T-helper 2 cell treated with Interferon-gamma antibody and Interleukin-4, amounts not matched to agents 100 ng/mL and 5 ng/mL, for 36 hours (primary cell): ENCODE results near the gene HOXC12. TPM values are rescaled to one million over a fixed set of nuclear protein-coding genes. Genes with fewer than 3 reads are reported as not detected.

Source experiments
- intact Hi-C: fragments of 100-400 bp; cut with micrococcal nuclease; formaldehyde crosslinking; loops from one replicate; pipeline ENCODE4 v1.15.1; 2023
- total RNA-seq: library from RNA; stranded (reverse); gene quantifications from 2 replicates; pipeline ENCODE4 v1.2.3, GENCODE V29; 2022

The HOXC12 gene
- total RNA-seq, 1 donor from 2014 or later: not detected

DNA sequence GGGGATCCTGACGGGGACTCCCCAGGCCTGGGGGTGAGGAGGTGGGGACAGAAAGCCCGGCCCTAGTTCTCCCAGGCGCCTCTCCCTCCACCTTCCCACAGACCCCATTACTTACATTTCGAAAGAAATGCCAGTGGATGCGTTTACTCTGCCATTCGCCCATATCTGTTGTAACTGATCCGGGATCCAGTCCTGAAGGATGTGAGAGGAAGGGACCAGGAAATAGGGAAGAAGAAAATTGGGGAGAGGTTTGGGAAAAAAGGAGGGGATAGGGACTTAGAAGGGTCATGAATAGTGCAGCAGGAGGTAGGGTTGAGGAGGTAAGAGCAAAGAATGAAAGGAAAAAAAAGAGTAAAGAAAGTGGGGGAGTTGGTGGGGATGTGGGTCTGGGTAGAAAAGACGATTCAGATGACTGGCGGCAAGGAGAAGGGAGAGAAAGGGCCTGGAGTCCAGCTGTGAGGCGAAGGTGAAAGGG, 1.1 kb downstream of the HOXC12 start:
- intact Hi-C loops: no loop called here

DNA sequence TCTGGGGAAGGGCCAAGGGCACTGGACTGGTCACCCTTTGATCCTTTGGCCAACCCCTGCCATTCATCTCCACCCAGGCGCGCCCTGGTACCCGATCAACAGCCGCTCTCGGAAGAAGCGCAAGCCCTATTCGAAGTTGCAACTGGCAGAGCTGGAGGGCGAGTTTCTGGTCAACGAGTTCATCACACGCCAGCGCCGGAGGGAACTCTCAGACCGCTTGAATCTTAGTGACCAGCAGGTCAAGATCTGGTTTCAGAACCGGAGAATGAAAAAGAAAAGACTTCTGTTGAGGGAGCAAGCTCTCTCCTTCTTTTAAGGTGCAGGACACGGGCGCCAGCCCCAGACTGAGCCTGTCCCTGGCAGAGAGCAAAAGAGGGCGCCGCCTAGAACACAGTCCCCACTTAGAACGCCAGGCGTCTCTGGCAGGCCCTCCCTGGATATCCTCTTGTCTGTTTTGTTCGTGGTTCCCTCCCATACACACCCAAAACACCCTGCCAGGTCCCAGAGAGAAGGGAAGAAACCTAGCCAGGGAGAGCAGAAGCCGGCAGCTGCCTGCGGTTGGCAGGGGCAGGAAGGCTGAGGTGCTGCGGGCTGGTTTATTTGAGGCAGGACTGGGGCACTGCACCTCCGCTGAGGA, 1.7 kb downstream of the HOXC12 start:
- intact Hi-C loops: no loop called here

DNA sequence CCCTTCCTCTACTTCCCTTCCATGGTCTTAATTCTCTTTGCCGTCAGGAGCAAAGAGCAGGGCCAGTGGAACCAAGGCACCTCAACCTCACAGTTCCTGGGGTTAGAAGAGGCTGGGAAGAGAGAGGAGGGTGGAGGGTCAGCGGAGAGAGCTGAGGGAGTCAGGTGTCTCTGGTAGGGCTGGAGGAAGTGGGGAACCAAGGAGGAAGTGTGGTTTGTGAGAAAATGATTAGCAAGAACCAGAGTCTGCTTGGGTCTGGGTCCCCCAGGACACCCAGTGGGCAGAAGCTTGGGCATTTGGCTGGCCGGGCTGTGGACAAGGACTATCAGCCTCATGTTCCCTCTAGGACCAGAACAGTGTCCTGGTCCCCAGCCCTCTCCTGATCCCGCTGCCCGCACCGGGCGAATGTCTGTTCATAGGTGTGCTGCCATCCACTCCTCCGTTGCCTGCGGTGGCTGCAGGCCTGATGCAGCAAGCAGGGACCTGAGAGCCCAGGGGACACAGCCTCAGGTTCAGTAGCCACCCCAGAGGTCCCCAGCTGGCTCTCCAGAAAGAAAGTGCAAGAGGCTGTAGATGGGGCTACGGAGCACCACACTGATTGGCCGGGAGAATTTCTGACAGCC, 2.3 kb downstream of the HOXC12 start:
- intact Hi-C loops: no loop called here

DNA sequence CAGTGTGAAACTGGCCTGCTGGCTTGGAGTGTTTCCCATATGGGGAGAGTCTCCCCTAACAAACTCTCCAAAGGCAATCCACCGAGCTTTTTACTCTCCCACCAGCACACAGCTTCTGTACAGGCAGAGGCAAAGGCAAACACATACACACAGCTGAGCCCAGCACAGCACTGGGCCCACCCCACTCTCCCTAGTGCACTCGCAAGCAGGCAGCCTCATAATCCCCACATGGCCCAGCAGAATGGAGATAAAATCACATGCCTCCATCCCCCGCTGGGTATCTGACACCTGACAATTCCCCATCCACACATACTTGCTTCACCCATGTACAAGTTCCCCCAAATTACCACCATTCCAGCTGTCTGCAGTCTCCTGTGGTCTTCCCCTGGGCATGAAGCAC, 3.4 kb downstream of the HOXC12 start:
- intact Hi-C loops: no loop called here

DNA sequence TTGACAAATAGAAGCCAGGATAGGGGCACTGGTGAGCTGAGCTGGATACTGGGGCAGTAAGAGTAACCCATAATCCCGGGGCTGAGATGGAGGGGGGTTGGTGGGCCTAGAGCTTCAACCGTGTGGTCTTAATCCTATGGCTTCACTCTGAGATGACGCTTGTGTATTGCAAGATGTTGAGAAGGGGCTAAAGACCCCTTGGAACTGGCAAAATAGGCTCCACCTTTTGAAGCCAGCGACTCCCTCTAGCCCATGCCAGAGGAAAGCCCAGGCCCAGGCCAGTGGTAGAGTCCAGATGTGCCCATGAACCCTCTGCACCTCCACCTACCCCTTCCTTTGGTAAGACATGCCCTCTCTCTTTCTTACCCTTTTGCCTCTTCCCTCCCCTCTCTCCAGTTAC, 4.6 kb downstream of the HOXC12 start:
- intact Hi-C loops: no loop called here

DNA sequence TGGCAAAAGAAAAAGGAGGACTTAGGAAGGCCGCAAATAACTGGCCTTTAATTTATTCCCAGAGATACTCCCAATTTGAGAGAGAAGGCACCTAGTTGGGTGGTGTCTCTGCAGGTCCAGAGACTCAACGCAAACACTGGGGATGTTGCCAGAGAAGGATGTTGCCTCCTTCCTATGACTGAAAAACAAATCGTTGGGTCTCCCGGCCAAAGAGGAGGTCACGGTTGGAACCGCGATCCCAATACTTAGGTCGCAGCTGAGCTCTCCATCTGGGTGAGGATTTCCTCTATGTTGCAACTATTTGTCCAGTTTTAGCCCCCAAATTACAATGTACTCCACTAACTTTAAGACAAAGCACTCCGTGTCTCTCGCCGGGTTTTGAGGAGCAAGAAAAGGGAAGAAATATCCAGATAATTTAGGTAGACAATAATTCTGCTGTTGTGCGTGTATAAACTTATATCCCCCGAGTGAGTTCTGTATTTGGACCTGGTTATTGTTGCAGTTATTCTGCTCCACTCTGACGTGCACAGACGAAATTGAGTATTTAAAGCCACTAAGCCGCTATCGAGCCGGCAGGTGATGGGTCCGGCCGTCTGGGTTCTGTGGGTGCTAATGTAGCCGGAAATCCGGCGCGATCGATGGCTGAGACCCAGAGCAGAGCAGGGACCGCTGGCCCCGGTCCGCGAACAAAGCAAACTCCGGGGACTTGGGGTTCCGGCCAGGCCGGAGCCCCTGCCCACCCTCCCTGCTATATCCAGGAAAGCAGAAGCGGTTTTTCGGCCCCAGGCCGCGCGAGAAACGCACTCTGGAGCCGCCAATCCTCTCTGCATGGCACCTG, 5.7 kb downstream of the HOXC12 start:
- intact Hi-C loops: loop anchor here (5.0 kb wide), 1 partner anchor 92 kb away; the partner anchor contains the start of gene HOXC4

DNA sequence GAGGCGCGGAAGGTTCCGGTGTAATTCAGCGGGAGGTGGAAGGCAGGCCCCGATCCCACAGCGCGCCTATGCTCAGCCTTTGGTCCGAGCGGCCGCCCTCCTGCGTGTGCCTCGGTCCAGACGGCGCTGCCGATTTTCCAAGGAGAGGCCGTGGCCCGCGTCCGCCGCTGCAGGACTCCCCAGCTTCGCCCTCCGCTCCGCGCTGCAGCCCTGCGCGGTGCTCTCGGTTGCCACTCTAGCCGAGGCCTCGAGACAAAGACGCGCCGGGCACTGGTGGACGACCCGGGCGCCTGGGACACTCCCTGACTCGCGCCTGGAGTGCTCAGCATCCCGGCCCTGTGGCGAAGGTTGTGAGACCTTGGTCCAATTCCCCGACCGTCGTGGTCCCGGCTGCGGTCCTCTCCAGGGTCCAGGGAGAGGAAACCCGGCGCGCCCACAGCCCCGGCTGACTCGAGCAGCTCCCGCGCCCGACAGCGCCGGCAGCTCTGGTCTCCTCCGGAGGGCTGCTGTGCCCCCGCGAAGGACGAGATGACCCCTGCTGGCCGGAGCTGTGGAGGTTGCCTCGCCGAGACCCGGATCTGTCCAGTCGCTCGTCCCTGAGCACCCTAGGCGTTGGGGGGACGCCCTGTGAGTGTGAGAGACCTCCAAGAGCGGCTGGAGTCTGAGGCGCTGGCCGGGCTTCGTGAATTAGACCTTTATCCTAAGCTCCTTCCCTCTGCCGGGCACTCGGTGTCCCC, 6.5 kb downstream of the HOXC12 start:
- intact Hi-C loops: loop anchor here (5.0 kb wide), 1 partner anchor 91 kb away; the partner anchor contains the start of gene HOXC4

DNA sequence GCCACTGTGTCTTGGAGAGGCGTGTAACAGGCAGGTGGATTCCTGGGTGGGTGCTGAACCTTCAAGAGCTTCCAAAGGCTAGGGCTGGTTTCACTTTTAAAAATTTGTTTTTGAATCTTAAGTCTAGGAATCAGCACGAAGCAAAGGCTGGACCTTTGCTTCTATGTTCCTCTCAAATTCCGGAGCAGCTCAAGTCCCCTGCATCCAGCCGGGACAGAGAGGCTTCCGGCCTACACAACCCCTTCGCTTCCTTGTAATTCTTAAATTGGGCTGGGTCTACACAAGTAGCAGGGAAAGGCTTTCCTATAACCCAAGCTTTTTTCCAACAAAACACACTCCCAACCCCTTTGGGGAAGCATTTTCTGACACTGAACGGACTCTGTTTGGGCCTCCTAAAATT, 8.3 kb downstream of the HOXC12 start:
- intact Hi-C loops: loop anchor here (5.0 kb wide), 1 partner anchor 89 kb away; the partner anchor contains the start of gene HOXC4

DNA sequence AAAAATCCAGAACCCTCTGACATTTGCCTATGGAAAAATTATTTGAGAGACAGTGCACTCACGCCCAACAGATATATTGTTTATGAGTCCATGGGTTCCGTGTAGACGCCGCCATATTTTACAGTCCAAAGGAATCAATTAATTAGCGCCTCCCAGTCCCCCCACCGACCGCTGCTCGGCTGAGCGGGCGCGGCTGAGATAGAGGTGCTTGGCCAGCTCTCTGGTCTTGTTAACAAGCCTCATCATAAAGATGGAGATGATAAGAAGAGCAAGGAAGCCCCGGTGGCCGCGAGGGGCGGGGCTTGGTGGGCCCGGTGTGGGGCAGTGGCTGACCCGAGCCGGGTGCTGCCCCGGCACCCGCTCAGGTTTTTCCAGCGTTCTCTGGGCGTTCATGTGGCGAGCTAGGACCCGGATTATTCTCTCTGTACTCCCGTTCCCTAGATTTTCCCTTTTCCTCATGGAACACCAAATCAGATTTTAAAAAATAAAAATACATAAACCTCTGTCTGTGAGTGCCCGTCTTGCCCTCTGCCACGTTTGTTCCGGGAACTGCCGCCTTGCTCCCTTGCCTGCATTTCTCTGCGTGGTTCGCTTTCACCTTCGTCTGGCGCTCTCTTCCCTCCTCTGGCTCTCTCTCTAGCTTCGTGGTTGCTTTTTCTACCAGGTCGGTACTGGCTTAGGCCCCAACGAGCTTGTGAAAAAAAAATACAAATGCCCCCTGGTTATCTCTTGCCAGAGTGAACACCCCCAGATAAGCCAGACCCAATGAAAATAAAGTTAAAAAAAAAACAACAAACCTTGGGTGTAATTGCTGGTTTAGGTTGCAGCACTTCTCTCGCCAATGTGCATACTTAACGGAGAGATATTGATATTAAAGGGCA, 9.0 kb downstream of the HOXC12 start:
- intact Hi-C loops: loop anchor here (5.0 kb wide), 1 partner anchor 89 kb away; the partner anchor contains the start of gene HOXC4

DNA sequence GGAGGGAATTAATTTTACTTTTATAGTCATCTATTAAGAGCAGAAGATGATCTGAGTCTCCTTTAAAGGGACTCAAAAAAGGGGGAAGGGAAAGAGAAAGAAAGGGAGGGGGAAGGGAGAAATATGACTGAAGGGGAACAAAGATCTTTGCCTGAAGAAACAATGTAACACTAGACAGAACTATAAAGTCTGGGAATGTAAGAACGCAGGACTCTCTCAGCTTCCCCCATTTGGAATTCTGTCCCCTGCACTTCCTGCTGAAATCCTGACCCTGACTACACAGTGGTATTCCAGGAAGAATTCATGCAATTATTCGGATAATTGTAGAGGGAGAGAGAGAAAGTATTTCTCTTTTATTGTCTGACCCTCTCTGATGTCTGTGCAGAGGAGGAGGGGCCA, 9.6 kb downstream of the HOXC12 start:
- intact Hi-C loops: loop anchor here (5.0 kb wide), 1 partner anchor 88 kb away; the partner anchor contains the start of gene HOXC4

DNA sequence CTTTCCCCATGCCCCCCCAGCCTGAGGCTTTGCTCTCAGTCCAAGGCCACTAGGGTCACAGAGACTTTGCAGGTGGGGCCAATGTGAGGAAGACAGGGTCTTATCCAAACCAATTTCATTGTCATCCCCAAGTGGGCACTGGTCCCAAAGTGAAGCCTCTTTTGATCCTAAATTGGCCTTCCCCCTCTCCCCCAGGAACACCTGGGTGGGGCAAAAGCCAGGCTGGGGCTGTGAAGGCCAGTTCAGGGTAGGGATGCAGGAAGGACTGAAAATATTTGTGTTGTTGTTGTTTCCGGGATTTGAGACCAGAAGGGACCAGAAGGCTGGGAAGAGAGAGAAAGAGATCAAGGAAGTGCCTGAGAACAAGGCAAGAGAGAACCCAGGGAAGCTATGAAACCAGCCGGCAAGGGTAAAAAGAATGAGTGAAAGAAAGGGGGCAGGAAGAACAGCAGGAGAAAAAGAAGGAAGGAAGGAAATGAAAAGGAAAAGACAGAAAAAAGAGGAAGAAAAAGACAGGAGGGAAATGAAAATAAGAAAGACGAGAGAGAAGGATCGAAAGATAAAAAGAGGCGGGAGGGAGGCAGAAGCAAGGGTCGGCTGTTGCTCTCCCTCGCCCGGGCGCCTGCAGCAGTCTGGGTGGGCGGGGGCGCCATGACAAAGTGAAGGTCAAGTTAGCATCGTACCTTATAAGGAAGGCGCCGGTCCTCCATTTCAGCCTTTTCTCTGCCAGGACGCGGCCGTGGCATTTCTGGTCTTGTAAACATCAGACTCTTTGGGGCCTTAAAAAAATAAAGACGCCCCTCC, 10.8 kb downstream of the HOXC12 start:
- intact Hi-C loops: no loop called here

DNA sequence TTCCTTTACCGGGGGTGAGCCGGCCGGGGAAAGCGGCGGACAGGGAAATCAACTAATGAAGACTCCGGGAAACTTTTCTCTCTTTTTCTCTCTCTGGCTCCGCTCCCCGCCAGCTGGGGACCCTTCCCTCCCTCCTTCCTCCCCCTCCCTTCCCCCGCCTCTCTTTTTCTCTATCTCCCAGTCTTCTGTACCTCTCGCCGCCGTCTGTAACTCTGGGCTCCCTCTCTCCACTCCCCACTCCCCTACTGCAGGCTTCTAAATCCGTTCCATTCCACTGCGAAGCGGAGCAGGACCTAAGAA, 11.3 kb downstream of the HOXC12 start:
- intact Hi-C loops: no loop called here

DNA sequence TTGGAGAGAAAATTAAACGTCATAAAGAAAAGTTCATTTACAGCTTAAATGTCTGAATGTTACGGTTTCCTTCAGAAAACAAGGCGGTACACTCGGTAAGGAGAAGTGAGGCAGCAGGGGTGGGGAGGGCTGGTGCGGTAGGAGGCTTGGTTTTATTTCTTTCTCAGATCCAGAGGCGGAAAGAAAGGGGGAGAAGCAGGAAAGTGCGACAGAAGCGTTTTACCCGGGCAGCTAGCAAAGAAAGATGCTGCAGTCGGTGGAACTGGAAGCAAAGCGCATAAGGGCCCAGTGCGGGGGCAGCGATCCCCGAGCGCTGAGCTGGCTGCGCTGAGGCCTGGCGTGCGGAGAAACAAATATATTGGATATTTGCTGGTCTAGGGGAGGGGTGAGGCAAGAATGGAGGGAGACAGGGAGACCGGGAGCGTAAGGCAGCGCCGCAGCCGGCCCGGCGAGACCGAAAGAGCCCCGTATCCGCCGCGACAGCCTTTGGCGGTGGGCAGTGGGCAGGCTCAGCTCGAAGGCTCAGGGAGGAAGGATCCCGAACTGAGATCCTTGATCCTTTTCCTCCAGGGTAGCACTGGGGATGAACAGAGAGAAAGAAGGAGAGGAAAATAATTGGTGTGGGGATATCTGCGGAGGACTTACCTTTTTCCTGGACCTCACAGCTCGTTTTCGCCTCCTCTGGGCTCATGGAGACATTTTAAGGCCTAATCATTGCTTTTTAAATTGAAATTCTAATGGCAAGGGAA, 11.9 kb downstream of the HOXC12 start:
- intact Hi-C loops: no loop called here

DNA sequence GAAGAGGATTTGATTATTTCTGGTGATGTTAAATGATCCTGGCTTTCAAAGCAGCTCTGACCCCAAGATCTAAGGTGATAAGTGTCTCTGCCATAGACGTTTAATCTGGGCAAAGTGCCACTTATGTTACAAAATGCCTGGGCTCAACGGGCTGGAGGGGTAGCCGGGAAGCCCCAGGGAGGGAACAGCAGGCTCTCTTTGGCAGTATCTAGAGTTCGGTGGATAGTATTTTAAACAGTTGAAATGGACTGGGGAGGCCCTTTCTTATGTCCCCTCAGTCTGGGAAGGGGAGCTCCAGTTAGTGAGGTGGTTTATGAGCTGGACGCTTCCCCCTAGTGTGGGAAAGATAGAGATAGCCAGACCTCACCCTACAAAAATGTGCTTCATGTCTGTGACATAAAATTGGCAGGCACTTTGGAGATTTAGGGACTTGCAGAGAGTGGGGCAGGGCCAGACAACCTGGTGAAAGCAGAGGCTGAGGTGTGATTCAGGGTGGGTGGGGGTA, 12.8 kb downstream of the HOXC12 start:
- intact Hi-C loops: no loop called here

DNA sequence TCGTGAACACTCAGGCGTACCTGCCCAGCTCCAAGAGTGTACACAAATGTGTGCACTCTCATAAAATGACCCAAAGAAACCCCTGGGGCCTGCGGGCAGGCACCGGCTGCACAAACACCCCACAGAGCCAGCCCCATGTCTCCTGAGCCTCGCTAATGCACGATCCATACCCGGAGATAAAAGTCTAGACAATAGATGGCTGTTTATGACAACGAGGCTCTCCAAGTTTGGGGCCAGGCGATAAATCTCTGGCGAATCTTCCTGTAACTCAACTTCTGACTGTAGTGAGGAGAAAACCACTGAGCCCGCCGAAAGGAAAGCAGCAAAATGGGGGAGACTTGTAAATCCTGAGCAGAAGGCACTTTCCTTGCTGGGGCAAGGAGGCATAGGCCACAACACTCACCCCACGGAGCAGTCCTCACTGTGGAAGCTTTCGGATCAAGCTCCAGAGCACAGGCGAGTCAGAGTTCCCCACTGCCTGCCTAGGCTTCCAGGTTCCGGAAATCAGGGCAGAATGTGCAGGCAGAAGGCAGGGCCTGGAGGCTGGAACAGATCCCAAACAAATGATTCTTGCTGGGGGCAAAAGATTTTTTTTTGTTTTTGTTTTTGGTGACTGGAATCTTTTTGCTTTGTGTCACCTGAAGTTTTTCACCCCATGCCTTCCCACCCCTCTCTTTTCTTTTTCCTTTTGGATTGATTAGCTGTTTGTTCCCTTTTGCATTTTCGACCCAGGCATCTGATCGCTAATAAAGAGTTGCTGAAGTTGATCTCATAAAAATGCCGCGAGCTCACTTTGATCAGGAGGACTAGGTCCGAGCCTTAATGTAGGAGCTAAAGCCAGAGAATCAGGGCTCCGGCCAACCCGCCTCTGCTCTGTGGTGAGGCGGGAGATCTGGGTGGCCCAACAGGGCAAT, 13.8 kb downstream of the HOXC12 start:
- intact Hi-C loops: no loop called here

DNA sequence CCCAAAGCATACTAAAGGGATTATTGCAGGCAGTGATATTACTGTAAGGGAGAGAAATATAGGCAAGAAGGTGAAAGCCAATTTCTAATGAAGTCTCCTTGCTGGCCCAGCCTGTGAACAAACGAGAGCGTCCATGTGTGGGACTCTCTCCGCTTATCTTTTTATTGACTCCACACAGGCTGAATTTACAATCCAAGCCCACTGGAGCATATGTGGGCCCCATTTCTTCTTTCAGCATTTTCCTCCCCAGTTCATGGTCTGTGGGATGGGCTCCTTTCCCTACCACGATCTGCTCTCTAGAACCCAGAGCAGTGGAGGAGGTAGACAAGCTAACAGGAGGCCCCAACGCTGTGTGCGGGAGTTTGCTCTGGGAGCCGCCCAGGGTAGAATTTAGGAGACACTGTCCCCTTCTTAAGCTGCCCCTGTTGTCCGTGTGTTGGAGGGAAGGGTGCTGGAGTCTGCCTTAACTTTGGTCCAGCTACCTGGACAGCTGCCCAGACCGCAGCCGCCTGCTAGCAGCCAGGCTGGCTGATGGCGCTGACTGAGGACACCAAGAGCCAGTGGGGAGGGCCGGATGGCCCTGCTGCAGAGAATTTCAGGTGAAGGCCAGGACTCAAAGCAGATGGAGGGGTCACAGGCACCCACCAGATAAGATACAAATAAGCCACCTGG, 15.0 kb downstream of the HOXC12 start:
- intact Hi-C loops: no loop called here

DNA sequence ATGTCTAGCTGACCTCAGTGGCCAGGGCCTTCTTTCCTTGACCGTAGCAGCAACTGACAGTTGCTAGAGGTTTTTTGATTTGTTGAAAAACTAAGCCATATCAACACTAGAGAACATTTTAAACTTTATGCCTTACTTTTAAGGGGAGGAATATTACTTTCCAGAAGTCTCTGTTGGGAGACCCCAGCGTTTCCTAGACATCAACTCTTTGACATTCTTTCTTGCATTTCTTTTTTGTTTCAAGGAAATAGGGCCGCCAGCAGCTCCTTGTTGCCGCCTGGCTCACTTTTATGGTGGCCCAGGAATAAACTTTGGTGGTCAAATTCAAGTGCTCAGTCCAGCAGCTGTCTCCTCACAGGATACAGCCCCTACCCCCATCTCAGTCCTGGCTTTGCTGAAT, 15.7 kb downstream of the HOXC12 start:
- intact Hi-C loops: no loop called here
